GM11168 (cell line): ENCODE measurements around the gene DDTL.
"Not testable (repeated sequence)": the region's sequence is repeated elsewhere in the genome, so short reads cannot be mapped to it uniquely, and the experiment has no call there.

Experiments used
- in situ Hi-C: fragments of 300-500 bp; cut with MboI; formaldehyde crosslinking; loops from one replicate; pipeline ENCODE4 v1.12.0; 2022; ENCODE audit warnings: low sequenced_read_pairs; ENCODE audit not compliant: unreplicated experiment

The DDTL gene

GRCh38 chr22:23966094-23966493, 594 bp upstream of the DDTL start:
- in situ Hi-C loops, result loop anchor here (10.0 kb wide), 1 partner anchor 51 kb away; no protein-coding TSS in a partner anchor

GRCh38 chr22:23969071-23969470, 2.4 kb downstream of the DDTL start:
- in situ Hi-C loops, result loop anchor here (10.0 kb wide), 1 partner anchor 54 kb away; no protein-coding TSS in a partner anchor

GRCh38 chr22:23970201-23970641, 3.5 kb downstream of the DDTL start:
- in situ Hi-C loops, result no loop called here

GRCh38 chr22:23970816-23971486, 4.3 kb downstream of the DDTL start:
- in situ Hi-C loops, result no loop called here

GRCh38 chr22:23971927-23972326, 5.2 kb downstream of the DDTL start:
- in situ Hi-C loops, result not testable (repeated sequence)

GRCh38 chr22:23974345-23974744, 7.7 kb downstream of the DDTL start, which contains the start of gene DDT:
Gene DDT, minus strand, starts transcription at chr22:23974441. Its CDS starts 27 bp downstream, at chr22:23974414.
- in situ Hi-C loops, result not testable (repeated sequence)

- in situ Hi-C loops, result loop anchor here (25.0 kb wide), 1 partner anchor 187 kb away; no protein-coding TSS in a partner anchor
These were observed 8.2 kb downstream of the DDTL start for GRCh38 chr22:23974836-23975352.

- in situ Hi-C loops, result loop anchor here (25.0 kb wide), 1 partner anchor 185 kb away; no protein-coding TSS in a partner anchor
These were observed 10.6 kb downstream of the DDTL start for GRCh38 chr22:23977304-23977703.

- in situ Hi-C loops, result loop anchor here (25.0 kb wide), 1 partner anchor 183 kb away; no protein-coding TSS in a partner anchor
These were observed 13.0 kb downstream of the DDTL start, which contains the start of gene GSTT2 for GRCh38 chr22:23979557-23980240. Gene GSTT2, plus strand, starts transcription at chr22:23980134.

- in situ Hi-C loops, result loop anchor here (25.0 kb wide), 1 partner anchor 182 kb away; no protein-coding TSS in a partner anchor
These were observed 13.9 kb downstream of the DDTL start for GRCh38 chr22:23980567-23980966.

- in situ Hi-C loops, result loop anchor here (25.0 kb wide), 1 partner anchor 178 kb away; no protein-coding TSS in a partner anchor
These were observed 17.7 kb downstream of the DDTL start for GRCh38 chr22:23984430-23984829.

GRCh38 chr22:23986089-23986488, 19.4 kb downstream of the DDTL start:
- in situ Hi-C loops, result loop anchor here (5.0 to 25.0 kb wide), 2 partner anchors 34 to 176 kb away; no protein-coding TSS in a partner anchor

- in situ Hi-C loops, result loop anchor here (5.0 to 25.0 kb wide), 2 partner anchors 34 to 176 kb away; no protein-coding TSS in a partner anchor
These were observed 20.0 kb downstream of the DDTL start for GRCh38 chr22:23986538-23987178.

- in situ Hi-C loops, result loop anchor here (5.0 to 25.0 kb wide), 2 partner anchors 37 to 173 kb away; no protein-coding TSS in a partner anchor
These were observed 23.0 kb downstream of the DDTL start for GRCh38 chr22:23989583-23990244.

- in situ Hi-C loops, result loop anchor here (25.0 kb wide), 1 partner anchor 169 kb away; no protein-coding TSS in a partner anchor
These were observed 26.4 kb downstream of the DDTL start for GRCh38 chr22:23993080-23993479.

- in situ Hi-C loops, result loop anchor here (25.0 kb wide), 1 partner anchor 169 kb away; no protein-coding TSS in a partner anchor
These were observed 27.0 kb downstream of the DDTL start for GRCh38 chr22:23993581-23994177.

GRCh38 chr22:23997092-23997491, 30.4 kb downstream of the DDTL start:
- in situ Hi-C loops, result loop anchor here (25.0 kb wide), 1 partner anchor 165 kb away; no protein-coding TSS in a partner anchor

- in situ Hi-C loops, result loop anchor here (25.0 kb wide), 1 partner anchor 163 kb away; no protein-coding TSS in a partner anchor
These were observed 33.1 kb downstream of the DDTL start for GRCh38 chr22:23999779-24000178.

GRCh38 chr22:24001314-24001713, 34.6 kb downstream of the DDTL start:
- in situ Hi-C loops, result no loop called here
